Aortic smooth muscle cell (primary cell): Measurements from ENCODE around the gene DGCR8. TPM values are rescaled to one million over a fixed set of nuclear protein-coding genes. Genes with fewer than 3 reads are reported as not detected.

Source experiments
- total RNA-seq: library from RNA; depleted of rRNA; stranded (reverse); fragments of >200 nt; gene quantifications from 2 replicates; pipeline ENCODE4 v1.2.3, GENCODE V29; 2014

DGCR8 gene
- 33.2 and 42.9 TPM in 2 replicates for total RNA-seq

GRCh38 chr22:20079745-20080444, at the start of gene DGCR8:
DGCR8 (plus strand) TSS chr22:20080241; CDS start chr22:20085964, 5,723 bp downstream.

GRCh38 chr22:20115691-20116375, 35.8 kb downstream of the DGCR8 start, which contains the start of gene RANBP1:
RANBP1 (plus strand) TSS chr22:20116104; CDS start chr22:20116185, 81 bp downstream.

DNA sequence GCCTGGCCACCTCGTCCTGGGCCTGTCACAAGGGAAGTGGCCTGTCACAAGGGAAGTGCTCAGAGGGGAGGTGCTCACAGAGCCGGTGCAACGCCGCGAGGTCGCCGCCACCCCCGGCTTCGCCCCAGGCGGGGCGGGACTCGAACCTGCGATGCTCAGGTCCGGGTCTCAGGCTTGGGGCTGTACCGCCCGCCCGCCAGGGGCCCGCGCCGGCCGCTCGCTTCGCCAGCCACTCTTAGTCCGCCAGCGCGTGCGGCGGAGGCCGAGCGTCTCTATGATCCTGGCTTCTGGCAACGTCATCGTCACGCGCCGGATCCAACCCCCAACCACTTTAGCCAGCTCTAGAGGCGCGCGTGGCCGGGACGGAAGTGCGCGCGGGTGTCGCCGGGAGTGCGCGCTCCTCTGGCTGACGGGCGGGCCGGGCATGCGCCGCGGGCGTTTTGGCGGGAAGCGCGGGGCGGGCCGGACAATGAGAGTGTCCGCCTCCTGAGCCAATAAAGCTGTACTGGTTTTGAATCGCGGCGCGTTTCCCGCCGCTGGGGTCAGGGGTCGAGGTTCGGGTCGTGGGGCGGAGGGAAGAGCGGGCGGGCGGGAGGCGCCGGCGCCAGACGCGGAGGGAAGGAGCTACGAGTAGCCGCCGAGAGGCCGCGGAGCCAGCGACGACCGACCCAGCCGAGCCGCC, 37.1 kb downstream of the DGCR8 start, which contains the start of gene TRMT2A:
Gene TRMT2A (minus strand): TSS at position 276 of the 682 bp plus-strand sequence. CDS start 320 bp downstream, outside the sequence.

GRCh38 chr22:20131597-20131858, 51.5 kb downstream of the DGCR8 start, which contains the start of gene ZDHHC8:
ZDHHC8 (plus strand) TSS chr22:20131804; CDS start chr22:20131948, 144 bp downstream.

GRCh38 chr22:20150381-20151275, 70.6 kb downstream of the DGCR8 start, which contains the start of gene CCDC188:
CCDC188 (minus strand) TSS chr22:20151055; CDS start chr22:20150986, 69 bp downstream.

Other genes starting within 250 kb of the DGCR8 start
- 6.1 and 8.5 TPM in 2 replicates for gene GNB1L, start 225.4 kb upstream of the DGCR8 start, total RNA-seq
- gene RTL10, start 225.4 kb upstream of the DGCR8 start, total RNA-seq = 10.6 and 11.9 TPM in 2 replicates
- 184 and 209 TPM in 2 replicates for gene COMT, start 138.5 kb upstream of the DGCR8 start, total RNA-seq
- 26.7 and 29.3 TPM in 2 replicates for gene TXNRD2, start 138.4 kb upstream of the DGCR8 start, total RNA-seq
- 26.8 and 39.7 TPM in 2 replicates for gene ARVCF, start 63.4 kb upstream of the DGCR8 start, total RNA-seq
- gene TANGO2, start 59.1 kb upstream of the DGCR8 start, total RNA-seq = 73.6 and 78.0 TPM in 2 replicates
- gene RANBP1, start 35.9 kb downstream of the DGCR8 start, total RNA-seq = 139 and 177 TPM in 2 replicates
- gene TRMT2A, start 37.0 kb downstream of the DGCR8 start, total RNA-seq = 45.0 and 54.4 TPM in 2 replicates
- gene ZDHHC8, start 51.6 kb downstream of the DGCR8 start, total RNA-seq = 6.6 and 10.9 TPM in 2 replicates
- gene CCDC188, start 70.8 kb downstream of the DGCR8 start, total RNA-seq = 1.7 and 3.5 TPM in 2 replicates
- 0.12 and 0.13 TPM in 2 replicates for gene RTN4R, start 188.1 kb downstream of the DGCR8 start, total RNA-seq
- gene DGCR6L, start 239.8 kb downstream of the DGCR8 start, total RNA-seq = 63.2 and 65.3 TPM in 2 replicates